ENCODE measurements around the gene MIF4GD. TPM values are rescaled to one million over a fixed set of nuclear protein-coding genes. Genes with fewer than 3 reads are reported as not detected.
A peak's percentile ranks its signal among the peaks of the same experiment; 100 is the strongest.
"Not testable (repeated sequence)": the region's sequence is repeated elsewhere in the genome, so short reads cannot be mapped to it uniquely, and the experiment has no call there.

Gene MIF4GD, protein sequence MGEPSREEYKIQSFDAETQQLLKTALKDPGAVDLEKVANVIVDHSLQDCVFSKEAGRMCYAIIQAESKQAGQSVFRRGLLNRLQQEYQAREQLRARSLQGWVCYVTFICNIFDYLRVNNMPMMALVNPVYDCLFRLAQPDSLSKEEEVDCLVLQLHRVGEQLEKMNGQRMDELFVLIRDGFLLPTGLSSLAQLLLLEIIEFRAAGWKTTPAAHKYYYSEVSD
- 14.3 and 19.4 TPM in 2 replicates for total RNA-seq (2014; rRNA removed; shearing (Covaris generic))

DNA sequence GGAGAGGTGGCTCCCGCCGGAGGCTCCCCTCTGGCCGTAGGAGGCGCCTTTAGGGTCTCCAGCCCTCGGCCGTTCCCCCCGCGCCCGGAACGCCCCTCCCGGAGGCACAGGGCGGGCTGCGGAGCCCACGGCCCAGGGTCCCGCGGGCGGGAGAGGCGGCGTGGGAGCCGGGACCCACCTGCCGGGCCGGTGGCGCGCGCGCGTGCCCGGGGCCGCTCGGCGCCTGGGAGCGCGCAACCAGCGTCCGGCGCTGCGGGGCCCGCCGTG lies at the start of gene MIF4GD:
MIF4GD (minus strand) TSS at position 266 of the 267 bp plus-strand sequence. CDS start 1,036 bp downstream, outside the sequence.
- DNase-seq (ENCODE audit: low read depth), result no peak

DNA sequence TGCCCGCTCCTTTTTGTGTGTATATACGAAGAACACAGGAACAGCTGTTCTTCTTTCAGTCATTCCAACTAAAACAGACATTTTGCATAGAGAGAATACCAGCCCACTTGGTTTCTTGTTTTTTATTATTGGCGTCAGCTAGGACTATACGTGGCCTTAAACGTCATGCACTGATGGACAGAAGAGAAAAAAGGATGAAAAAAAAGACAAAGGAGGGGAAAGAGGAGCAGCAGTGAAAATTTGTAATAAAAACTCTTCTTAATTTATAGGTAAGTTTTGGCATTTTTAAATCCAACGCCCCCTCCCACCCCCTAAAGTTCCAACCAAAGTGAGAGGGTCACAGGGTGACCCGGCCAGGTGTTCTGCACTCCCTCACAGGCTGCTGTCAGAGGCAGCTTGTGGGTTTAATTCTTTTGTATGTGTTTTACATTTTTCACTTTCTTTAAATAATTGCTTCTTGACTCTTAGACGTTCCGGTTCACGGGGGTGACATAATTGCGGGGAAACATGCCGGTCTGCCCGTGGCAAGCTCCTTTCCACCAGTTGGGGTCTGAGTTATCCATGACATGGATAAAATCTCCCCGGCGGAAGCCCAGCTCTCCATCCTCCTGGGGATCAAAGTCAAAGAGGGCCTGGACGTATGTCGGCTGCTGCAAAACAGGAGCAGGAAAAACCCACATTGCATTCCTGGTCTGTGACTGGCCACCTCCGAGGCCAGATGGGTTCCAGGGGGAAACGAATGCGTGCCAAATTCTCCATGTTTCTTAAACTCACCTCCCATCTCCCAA lies 49.1 kb upstream of the MIF4GD start:
- DNase-seq (ENCODE audit: low read depth), result peak; percentile 42

DNA sequence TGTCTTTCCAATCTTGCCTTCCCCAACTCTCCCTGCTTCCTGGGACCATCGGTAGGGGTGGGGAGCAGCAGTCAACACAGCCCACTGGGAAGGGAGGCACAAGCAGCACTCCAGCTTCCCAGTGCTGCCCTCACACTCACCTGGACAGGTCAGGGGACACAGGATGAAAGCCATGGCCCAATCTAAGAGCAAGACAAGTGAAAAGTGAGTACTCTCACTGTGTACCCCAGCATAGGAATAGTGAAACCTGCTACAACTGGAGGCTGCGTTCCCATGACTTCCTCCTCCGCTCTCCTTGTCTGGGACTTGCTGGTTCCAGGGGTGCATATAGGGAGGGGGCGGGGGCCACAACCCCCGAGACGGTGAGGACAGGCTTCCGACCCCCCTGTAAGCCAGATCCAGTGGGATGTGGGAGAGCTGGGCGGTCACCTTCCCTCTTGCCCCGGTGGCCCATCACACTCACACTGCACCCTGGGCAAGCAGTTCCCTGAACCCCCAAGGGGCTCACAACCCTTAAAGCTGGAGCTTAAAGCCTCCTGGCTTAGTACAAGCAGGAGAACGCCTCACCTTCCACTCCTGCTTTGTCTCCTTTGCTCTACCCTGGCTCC lies 47.7 kb upstream of the MIF4GD start:
- no peak for DNase-seq (ENCODE audit: low read depth)

DNA sequence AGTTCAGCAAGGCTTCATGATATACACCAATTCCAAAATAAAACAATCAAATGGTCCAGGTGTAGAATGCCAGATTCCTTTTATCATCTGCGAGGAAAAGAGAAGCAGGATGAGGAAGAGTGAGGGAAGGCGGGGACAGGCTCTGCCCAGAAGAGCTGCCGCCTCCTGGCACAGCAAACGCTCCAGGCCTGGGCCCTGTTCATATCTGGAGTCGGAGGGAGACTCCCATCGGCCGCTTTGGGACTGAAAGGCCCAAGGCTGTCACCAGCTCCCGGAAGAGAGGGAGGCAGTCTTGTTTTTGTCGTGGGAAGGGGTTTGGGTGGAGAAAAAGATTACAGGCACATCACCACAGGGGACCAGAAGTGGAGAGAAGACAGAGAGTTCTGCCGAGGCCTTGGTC lies 47.2 kb upstream of the MIF4GD start:
- no peak for DNase-seq (ENCODE audit: low read depth)

DNA sequence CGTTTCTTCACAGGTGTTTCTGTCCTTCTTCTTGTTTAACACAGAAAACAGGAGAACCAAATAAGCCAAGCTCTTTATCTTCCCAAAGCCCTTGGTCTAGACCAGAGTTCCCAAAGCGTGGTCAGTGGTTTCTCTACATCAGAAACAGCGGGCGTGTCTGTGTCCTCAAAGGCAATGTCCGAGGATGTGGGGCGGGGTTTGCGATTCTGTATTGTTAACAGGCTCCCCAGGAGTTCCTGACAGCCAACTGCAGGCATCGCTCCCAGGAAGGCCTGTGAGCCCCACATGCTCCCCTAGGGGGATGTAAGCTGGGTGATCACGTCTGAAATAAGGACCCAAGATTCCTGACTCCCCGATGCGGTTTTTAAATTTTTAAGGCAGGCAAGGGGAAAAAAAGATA lies 46.6 kb upstream of the MIF4GD start:
- DNase-seq (ENCODE audit: low read depth), result no peak

DNA sequence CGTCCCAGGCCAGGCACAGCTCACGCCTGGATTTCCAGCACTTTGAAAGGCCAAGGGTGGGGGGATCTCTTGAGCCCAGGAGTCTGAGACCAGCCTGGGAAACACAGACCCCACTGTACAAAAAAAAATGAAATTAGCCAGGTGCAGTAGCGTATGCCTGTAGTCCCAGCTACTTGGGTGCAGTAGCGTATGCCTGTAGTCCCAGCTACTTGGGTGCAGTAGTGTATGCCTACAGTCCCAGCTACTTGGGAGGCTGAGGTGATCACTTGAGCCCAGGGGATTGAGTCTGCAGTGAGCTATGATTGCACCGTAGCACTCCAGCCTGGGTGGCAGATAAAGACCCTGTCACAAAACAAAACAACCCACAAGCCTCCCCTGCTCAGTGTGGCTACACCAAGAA lies 45.2 kb upstream of the MIF4GD start:
- no peak for DNase-seq (ENCODE audit: low read depth)

DNA sequence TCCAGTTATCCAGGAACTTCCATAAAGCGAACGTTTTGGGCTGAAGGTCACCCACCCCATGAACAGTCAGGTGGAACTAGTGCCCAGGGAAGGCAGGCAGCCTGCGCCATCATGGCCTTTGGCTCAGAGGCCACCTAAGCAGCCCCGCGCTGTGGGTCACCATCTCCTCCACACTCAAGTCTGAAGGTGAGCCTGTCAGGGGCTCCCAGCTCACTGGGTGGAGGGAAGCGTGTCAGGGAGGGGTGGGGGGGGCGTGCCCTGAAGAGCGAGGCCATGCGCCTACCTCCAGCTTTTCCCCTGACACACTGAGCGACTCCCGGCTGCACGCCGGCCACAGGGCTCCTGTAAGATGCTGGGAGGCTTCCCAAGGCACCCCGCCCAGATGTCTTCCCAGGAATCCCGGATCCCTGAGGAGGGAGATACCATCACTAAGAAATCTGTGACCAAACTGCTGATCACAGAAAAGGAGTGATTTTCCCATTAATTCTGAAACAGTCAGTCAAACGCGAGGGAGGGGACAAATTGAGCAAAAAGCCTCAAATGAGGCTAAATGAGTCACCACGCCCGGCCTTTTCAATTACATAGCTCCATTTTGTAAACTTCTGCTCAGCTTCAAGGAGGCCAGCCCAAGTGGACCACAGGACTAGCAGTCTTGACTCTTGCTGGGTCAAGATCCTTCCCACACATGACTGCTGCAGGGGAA lies 44.7 kb upstream of the MIF4GD start:
- peak; percentile 54 for DNase-seq (ENCODE audit: low read depth)

DNA sequence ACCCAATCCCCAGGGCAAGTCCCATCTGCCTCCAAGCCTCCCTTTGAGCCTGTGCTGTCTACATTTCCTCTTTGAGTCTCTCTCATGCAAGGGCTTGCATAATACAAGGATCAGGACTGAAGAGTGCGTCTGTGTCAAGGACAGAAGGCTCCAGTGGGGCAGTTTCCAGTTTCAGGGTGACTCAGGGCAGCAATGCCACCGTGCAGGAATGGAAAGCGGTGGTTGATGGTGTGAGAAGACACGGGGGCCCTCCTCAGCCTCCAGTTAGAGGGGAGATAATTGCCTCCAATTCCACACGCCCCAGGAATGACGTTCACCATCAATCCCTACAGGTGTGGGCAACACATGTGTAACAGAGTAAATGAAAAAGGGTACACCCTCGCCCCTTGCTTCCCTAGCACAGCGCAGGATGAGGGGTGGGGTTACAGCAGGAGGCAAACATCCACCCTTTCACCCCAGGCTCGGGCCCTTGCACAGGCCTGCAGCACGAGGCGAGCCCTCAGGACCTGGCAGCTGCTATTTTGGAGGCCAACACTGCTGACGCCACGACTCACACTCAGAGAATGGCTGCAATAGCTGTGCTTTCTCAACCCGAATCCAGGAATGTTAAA lies 43.0 kb upstream of the MIF4GD start:
- no peak for DNase-seq (ENCODE audit: low read depth)

DNA sequence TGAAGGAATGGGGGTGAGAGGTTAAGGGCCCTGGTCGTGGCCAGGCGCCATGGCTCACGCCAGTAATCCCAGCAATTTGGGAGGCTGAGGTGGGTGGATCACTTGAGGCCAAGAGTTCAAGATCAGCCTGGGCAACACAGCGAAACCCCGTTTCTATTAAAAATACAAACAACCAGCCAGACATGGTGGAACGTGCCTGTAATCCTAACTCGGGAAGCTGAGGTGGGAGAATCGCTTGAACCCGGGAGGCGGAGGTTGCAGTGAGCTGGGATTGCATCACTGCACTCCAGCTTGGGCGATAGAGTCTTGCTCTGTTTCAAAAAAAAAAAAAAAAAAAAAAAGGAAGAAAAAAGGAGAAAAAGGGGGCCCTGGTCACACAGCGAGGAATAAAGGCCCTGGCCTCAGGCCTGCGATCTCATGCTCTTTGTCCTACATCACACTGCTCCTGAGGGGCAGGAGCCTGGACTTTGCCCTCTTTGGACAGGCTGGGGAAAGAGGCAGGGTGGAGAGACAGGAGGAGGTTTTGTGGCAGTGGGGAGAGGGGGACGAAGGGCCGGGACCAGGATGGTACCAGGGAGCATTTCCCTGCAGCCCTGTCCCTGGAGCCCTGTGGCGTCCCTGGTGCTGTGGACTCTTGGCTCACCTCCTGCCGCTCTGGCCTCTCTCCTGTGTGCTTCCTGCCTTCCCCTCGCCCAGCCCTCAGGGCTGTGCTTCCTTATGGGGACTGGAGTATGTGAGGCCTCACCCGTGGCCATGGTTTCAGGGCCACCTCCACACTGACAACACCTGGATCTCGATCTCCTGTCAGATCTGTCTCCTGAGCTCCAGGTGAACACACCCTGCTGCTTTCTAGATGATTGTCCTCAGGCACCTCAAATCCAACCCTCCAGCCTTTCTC lies 38.0 kb upstream of the MIF4GD start:
- DNase-seq (ENCODE audit: low read depth), result no peak

DNA sequence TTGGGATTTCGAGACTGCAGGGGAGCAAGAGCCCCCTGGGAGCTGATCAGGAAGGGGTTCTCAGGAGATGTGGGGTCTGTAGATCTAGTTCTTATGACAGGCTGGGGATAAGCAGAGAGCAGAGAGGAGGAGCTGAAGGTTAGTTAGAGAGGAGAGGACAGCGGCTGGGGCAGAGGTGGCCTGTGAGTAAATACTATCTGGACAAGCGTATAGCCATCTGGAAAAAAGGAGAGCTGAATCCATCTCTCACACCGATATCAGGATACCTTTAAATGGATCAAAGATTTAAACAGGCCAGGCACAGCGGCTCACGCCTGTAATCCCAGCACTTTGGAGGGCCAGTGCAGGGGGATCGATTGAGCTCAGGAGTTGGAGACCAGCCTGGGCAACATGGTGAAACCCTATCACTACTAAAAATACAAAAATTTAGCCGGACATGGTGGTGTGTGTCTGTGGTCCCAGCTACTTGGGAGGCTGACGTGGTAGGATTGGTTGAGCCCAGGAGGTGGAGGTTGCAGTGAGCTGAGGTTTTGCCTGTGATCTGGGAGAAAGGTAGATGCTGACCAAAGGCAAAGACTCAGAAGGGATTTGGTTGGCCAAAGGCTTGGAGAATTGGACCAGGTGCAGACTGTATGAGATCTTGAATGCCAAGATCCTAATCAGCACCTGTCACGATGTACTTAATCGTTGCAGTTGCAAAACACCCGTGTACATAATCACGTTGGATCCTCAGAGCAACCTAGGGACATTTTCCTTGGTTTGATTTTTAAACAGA lies 37.1 kb upstream of the MIF4GD start:
- DNase-seq (ENCODE audit: low read depth), result no peak

DNA sequence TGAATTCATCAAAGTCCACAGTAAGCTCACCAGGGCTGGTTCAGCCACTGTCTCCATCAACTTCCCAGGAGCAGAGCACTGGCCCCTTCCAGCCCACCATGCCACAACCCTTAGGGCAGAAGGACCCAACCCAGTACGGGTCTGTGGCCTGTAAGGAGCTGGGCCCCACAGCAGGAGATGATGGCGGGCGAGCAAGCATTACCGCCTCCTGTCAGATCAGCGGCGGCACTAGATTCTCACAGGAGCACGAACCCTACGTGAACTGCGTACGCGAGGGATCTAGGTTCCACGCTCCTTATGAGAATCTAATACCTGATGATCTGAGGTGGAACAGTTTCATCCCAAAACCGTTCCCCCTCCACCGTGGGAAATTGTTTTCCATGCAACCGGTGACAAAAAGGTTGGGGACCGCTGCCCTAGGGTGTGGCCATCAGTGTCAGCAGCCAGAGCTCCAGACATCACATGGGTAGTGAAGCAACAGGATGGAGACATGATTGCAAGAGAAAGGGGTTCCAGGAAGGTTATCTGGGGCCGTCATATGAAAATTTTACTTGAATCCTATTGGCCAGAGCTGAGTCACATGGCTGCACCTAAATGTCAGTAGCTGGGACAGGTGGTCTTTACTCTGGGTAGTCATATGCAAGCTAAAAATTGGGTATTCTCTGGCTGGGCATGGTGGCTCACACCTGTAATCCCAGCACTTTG lies 30.6 kb upstream of the MIF4GD start:
- DNase-seq (ENCODE audit: low read depth), result no peak

DNA sequence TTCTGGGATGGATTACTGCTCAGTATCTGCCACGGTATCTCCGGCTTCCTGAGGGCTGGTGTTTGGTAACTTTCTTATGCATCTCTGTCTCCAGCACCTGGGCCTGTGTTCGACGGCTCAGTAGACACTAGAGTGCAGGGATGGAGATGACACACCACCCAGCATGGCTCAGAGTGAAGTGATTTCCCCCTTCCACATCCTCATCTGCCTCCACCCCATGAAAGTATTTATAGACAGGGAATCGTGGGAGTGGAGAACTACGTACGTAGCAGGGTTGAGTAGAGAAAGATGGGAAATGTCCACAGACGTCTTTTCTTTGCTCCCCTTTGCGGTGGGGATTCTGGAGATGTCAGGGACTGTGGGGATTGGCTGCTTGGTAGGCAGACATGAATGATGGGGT lies 30.0 kb upstream of the MIF4GD start:
- no peak for DNase-seq (ENCODE audit: low read depth)

DNA sequence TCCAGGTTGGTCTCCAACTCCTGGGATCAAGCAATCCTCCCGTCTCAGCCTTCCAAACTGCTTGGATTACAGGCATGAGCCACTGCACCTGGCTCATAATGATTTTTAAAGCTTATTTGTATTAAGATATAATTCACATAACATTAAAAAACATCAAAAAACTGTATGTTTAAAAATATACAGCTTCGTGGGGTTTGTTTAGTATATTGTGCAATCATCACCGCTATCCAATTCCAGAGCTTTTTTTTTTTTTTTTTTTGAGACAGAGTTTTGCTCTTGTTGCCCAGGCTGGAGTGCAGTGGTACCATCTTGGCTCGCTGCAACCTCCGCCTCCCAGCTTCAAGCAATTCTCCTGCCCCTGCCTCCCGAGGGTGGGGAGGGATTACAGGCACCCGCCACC lies 29.2 kb upstream of the MIF4GD start:
- no peak for DNase-seq (ENCODE audit: low read depth)

DNA sequence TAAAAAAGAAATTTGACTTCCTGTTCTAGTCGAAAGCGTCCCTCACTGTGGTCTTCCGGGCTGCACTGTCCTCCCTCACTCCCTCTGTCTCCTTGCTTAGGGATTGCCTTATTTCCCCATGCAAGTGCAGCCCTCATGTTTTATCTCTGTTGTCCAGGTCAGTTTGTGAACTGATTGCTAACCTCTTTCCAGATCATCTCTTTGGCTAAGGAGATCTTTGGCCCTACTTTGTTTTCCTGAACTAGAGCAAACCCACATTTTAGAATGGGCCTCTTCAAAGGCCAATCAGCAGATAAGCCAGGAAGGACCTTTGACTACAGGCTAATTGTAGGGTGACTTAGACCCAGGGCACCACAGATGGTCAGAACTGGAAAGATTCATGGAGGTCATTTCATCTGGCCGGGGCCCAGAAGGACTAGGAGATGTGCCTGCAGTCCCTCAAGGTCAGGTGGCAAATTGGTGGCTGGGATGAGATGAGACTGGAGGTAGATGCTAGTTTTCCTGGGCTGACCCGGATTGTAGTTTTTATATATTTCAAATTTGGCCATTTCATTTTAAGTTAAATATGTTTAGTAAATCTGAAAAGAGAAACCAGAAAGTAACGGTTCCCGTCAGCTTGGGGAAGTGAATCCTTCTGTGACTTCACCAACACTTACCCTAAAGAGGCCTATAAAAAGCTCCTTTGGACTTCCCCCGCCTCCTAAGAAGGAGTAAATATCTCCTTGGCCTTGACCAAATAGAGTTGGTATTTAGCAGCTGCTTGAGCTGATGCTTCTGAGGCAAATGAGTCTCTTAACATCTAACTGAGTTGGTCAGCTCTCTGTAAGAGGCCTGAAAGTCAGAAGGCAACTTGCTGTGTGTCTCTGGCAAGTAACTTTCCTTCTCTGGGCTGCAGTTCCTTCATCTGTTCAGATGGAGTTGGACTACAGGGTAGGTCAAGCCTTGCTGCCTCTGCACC lies 24.4 kb upstream of the MIF4GD start:
- no peak for DNase-seq (ENCODE audit: low read depth)

DNA sequence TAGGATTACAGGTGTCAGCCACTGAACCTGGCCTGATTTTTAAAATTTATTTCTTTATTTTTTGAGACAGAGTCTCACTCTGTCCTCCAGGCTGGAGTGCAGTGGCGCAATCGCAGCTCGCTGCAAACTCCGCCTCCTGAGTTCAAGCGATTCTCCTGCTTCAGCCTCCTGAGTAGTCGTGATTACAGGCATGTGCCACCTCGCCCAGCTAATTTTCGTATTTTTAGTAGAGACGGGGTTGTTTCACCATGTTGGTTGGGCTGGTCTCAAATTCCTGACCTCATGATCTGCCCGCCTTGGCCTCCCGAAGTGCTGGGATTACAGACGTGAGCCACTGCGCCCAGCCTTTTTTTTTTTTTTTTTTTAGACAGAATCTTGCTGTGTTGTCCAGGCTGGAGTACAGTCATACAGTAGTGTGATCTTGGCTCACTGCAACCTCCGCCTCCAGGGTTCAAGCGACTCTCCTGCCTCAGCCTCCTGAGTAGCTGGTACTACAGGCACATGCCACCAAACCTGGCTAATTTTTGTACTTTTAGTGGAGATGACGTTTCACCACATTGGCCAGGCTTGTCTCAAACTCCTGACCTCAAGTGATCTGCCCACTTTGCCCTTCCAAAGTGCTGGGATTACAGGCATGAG lies 21.9 kb upstream of the MIF4GD start:
- DNase-seq (ENCODE audit: low read depth), result not testable (repeated sequence)

DNA sequence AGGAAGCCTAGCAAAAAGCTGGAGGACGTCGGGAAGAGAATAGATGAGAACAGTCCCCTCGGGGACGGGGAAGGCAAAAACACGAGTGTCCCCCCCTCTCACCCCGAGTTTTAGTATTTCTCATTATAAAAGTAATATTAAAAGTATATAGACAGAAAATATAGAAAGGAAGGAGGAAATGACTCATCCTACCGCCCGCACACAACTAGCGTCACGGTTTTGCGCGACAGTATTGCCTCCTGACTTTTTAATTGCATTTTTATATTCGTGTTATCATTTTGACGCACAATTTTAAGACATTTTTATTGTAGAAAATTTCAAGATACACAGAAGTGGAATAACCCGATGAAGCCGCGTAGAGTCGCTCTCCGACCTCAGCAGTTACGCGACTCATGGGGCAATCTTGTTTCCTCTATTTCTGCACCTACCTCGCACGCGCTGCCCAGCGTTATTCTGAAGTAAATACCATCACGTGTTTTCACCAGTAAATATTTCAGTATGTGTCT lies 18.9 kb upstream of the MIF4GD start:
- DNase-seq (ENCODE audit: low read depth), result peak; percentile 62

DNA sequence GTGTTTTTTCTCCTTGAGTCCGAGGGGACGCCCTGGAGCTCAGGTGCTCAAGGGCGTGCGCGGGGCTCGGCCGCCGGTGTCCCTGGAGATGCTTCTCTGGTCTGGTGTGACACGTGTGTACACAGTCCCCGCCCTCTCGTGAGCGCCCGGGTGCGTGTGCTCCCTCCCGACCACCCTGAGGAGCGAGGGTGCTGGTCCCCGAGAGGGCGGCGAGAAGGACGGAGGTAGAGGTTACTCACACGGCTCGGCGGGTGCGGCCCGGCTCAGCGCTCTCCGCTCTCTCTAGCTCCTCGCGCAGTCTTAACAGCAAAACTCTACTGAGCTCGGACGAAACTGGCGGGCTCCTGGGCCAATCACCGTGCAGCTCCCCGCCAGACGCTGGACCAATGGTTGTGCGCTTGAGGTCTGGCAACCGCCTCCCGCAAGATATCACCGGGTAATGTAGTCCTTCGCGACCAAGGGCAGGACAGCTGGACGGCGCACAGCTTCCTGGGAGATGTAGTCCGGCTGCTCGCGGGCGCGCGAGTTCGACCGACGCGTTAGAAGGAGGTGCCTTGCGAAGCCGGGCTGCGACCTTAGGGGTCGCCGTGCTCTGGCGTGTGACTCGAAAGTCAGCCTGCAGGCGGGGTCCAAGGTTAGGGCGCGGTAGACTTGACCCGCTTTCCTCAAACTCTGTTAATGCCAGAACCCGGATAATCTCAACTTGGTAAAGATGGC lies 18.2 kb upstream of the MIF4GD start, which contains the start of gene SLC25A19:
SLC25A19 (minus strand) TSS at position 319 of the 717 bp plus-strand sequence. CDS start 2,669 bp downstream, outside the sequence.
- peak; percentile 97 for DNase-seq (ENCODE audit: low read depth)

Data from M059J (cell line).